ENCODE data around the gene MTA3. TPM values are rescaled to one million over a fixed set of nuclear protein-coding genes. Genes with fewer than 3 reads are reported as not detected.

Gene MTA3
- total RNA-seq, 2 experiments from 2014 or later, result 27.0 to 30.9 TPM

DNA sequence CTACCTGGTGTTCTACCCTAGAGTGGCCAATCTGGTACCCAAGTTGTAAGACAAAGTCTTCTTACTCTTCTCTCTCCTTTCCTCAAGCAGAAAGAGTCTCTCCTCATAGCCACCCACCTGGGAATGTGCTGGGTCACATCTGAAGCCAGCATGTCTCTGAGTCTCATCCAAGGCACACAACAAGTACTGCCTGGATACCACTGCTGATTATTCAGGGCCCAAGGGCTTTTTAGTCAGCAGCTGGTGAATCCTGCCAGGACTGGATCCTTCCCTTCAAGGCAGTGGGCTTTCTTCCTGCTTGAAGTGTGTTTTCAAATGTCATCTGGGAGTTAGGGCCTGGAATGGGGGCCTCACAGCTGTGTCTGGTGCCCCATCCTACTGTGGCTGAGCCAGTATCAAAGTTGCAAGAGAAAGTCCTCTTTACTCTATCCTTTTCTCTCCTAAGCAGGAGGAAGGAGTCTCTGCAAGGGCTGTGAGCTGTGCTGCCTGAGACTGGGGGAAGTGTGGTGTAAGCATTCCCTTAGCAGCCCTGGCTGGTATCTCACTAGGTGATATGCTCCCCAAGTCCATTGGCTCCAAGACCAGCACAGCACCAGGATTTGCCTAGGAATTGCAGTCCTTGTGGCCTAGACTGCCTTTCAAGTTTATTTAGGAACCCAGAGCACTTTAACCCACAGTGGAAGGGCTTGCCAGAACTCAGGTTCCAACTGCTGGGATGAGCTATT, 168.3 kb downstream of the MTA3 start:
- Mint-ChIP-seq H3K27ac (no peak overlapping the region), H3K4me1 (ENCODE audit: low read depth) (no peaks in the 10 kb centered on the region), H3K36me3 (ENCODE audit: low read depth) (peaks cover 97% of the 10 kb centered on the region), H3K9me3 (peaks cover 16% of the 10 kb centered on the region), H3K27me3 (no peaks in the 10 kb centered on the region), H3K4me3 (no peak overlapping the region)
- no peak overlapping the region for H3K27ac ChIP-seq (ENCODE audit: low read depth in 1 of 2, low read length in 2 of 2)
- no peaks in the 10 kb centered on the region for H3K27me3 ChIP-seq (ENCODE audit: control insufficient read depth in 1 of 2, insufficient read depth in 2 of 2, low read length in 2 of 2)
- H3K36me3 ChIP-seq (ENCODE audit: insufficient read depth, low read length), result peaks cover 13% of the 10 kb centered on the region
- H3K4me3 ChIP-seq (ENCODE audit: low read length), result no peak overlapping the region
- CTCF ChIA-PET, result no interaction called here
- DNase-seq, result no peak
- no peaks in the 10 kb centered on the region for H3K4me1 ChIP-seq (ENCODE audit: insufficient read depth, low read length)
- peaks cover 6 to 14% of the 10 kb centered on the region in 2 experiments for H3K9me3 ChIP-seq (ENCODE audit: control insufficient read depth in 1 of 2, insufficient read depth in 1 of 2, low read length in 2 of 2)
- TF ChIP-seq, protein P1, sequence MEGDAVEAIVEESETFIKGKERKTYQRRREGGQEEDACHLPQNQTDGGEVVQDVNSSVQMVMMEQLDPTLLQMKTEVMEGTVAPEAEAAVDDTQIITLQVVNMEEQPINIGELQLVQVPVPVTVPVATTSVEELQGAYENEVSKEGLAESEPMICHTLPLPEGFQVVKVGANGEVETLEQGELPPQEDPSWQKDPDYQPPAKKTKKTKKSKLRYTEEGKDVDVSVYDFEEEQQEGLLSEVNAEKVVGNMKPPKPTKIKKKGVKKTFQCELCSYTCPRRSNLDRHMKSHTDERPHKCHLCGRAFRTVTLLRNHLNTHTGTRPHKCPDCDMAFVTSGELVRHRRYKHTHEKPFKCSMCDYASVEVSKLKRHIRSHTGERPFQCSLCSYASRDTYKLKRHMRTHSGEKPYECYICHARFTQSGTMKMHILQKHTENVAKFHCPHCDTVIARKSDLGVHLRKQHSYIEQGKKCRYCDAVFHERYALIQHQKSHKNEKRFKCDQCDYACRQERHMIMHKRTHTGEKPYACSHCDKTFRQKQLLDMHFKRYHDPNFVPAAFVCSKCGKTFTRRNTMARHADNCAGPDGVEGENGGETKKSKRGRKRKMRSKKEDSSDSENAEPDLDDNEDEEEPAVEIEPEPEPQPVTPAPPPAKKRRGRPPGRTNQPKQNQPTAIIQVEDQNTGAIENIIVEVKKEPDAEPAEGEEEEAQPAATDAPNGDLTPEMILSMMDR (IDR thresholded peaks at IDR 0.05), result no peak
- POLR2A ChIA-PET, result no interaction called here
- ATAC-seq (ENCODE audit: poor library complexity), result no peak
- intact Hi-C loops (cut with DNase I, micrococcal nuclease), result no loop called here

DNA sequence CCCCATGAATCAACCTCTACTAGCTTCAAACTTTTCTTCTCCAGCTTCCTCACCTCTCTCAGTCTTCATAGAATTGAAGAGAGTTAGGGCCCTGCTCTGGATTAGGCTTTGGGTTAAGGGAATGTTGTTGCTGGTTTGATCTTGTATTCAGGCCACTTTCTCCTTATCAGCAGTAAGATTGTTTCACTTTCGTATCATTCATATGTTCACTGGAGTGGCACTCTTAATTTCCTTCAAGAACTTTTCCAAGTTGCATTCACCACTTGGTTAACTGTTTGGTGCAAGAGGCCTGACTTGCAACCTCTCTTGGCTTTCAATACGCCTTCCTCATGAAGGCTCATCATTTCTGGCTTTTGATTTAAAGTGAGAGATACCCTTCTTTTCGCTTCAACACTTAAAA, 172.7 kb downstream of the MTA3 start:
- Histone ChIP-seq H3K4me3 (ENCODE audit: low read length) (no peak overlapping the region), H3K27ac (ENCODE audit: low read depth in 1 of 2, low read length in 2 of 2) (no peak overlapping the region), H3K4me1 (ENCODE audit: insufficient read depth, low read length) (no peaks in the 10 kb centered on the region), H3K9me3 (ENCODE audit: control insufficient read depth in 1 of 2, insufficient read depth in 1 of 2, low read length in 2 of 2) (peaks cover 0 to 6% of the 10 kb centered on the region in 2 experiments), H3K36me3 (ENCODE audit: insufficient read depth, low read length) (peaks cover 11% of the 10 kb centered on the region), H3K27me3 (ENCODE audit: control insufficient read depth in 1 of 2, insufficient read depth in 2 of 2, low read length in 2 of 2) (no peaks in the 10 kb centered on the region)
- DNase-seq (no peak), ATAC-seq (ENCODE audit: poor library complexity) (no peak)
- Mint-ChIP-seq H3K36me3 (ENCODE audit: low read depth) (peaks cover 79% of the 10 kb centered on the region), H3K9me3 (peaks cover 4% of the 10 kb centered on the region), H3K27me3 (no peaks in the 10 kb centered on the region), H3K4me3 (no peak overlapping the region), H3K4me1 (ENCODE audit: low read depth) (peaks cover 5% of the 10 kb centered on the region), H3K27ac (no peak overlapping the region)
- intact Hi-C loops (cut with DNase I, micrococcal nuclease), result no loop called here
- ChIA-PET POLR2A (interaction anchor here (0.9 kb wide), 1 partner anchor 68 kb away, joined by 3 read pairs; no protein-coding TSS in a partner anchor), CTCF (no interaction called here)
- TF ChIP-seq, protein P1 (IDR thresholded peaks at IDR 0.05), result no peak

DNA sequence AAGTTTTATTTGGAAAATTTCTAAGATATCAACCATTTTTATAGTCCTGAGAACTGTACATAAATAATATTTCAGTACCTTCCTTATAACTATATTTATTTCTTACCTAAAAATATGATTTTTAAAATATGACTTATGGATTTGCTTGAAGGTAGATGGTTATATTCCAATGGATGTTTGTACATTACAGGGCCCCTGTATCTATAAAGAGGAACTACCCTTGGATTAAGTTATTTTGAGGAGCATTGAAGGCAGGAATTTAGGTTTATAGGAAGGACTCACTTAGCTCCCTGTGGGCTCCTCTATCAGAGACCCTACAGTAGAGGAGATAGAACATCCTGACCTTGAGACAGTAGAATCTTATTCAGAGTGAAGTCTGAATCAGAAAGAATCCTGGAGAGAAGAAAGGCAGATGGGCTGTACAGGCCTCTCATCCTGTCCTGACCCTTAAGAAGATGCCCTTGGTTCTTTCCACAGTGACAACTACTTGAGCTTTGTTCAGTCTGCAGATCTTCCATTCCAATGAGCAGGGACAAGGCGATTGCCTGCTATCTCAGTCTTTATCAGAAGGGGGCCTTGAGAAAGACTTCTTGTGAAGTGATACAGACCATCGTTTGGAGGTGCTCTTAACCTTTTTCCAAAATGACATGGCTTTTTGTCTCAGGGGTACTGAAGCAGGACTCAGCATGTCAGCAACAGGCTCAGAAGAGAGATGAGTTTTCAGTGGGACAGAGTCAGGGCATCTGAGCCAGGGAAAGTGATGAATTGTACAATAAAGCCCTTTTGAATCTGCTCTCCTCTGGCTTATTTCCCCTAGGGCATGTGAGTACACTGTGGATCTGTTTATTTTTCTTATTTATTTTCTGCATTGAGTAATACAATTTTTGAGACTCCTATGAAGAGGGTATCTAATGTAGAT, 174.6 kb downstream of the MTA3 start:
- Mint-ChIP-seq H3K4me1 (ENCODE audit: low read depth) (peaks cover 5% of the 10 kb centered on the region), H3K27me3 (no peaks in the 10 kb centered on the region), H3K27ac (no peak overlapping the region), H3K36me3 (ENCODE audit: low read depth) (peaks cover 70% of the 10 kb centered on the region), H3K4me3 (no peak overlapping the region), H3K9me3 (no peaks in the 10 kb centered on the region)
- DNase-seq, result no peak
- H3K4me3 ChIP-seq (ENCODE audit: low read length), result no peak overlapping the region
- no peaks in the 10 kb centered on the region for H3K27me3 ChIP-seq (ENCODE audit: control insufficient read depth in 1 of 2, insufficient read depth in 2 of 2, low read length in 2 of 2)
- intact Hi-C loops (cut with DNase I, micrococcal nuclease), result no loop called here
- TF ChIP-seq, protein P1 (IDR thresholded peaks at IDR 0.05), result no peak
- peaks cover 0 to 4% of the 10 kb centered on the region in 2 experiments for H3K9me3 ChIP-seq (ENCODE audit: control insufficient read depth in 1 of 2, insufficient read depth in 1 of 2, low read length in 2 of 2)
- H3K36me3 ChIP-seq (ENCODE audit: insufficient read depth, low read length), result no peaks in the 10 kb centered on the region
- CTCF ChIA-PET, result interaction anchor here (0.7 kb wide), 1 partner anchor 74 kb away, joined by 3 read pairs; no protein-coding TSS in a partner anchor
- POLR2A ChIA-PET, result no interaction called here
- no peak overlapping the region for H3K27ac ChIP-seq (ENCODE audit: low read depth in 1 of 2, low read length in 2 of 2)
- no peaks in the 10 kb centered on the region for H3K4me1 ChIP-seq (ENCODE audit: insufficient read depth, low read length)
- ATAC-seq (ENCODE audit: poor library complexity), result no peak
